OCI-LY7 (cell line): ENCODE results near the gene ELL2. TPM values are rescaled to one million over a fixed set of nuclear protein-coding genes. Genes with fewer than 3 reads are reported as not detected.

Experiments
- BruUV-seq: library from RNA; stranded (reverse); fragments of 400-500 nt; replicated peaks from 2 replicates; lab custom pipeline; 2021; lab: Mats Ljungman, UMichigan
- CTCF ChIA-PET: fragments of 300-600 bp; sonication (Branson Sonifier 250); formaldehyde crosslinking; loops from one replicate; lab custom pipeline; 2022; ENCODE audit warnings: antibody characterized with exemption; ENCODE audit not compliant: unreplicated experiment; lab: Charles Lee
- POLR2A ChIA-PET: fragments of 300-600 bp; sonication (Branson Sonifier 250); formaldehyde crosslinking; loops from one replicate; lab custom pipeline; 2022; ENCODE audit warnings: antibody characterized with exemption; lab: Charles Lee
- DNase-seq: peaks from one replicate; pipeline ENCODE4 v3.0.0-alpha.2; 2015; ENCODE audit warnings: low spot score
- H2AFZ ChIP-seq: fragments of 200-600 bp; sonication (generic), shearing (Covaris generic); 2 replicates; pipeline ENCODE4 v1.6.1; 2014; ENCODE audit warnings: mild to moderate bottlenecking, antibody characterized with exemption, low read length, moderate library complexity
- H3K27ac ChIP-seq: fragments of 200-600 bp; sonication (generic); 2 replicates; pipeline ENCODE4 v1.5.1; 2014; ENCODE audit warnings: mixed run types, low read depth, mild to moderate bottlenecking, moderate library complexity, low read length, inconsistent platforms; ENCODE audit not compliant: poor library complexity, severe bottlenecking
- H3K36me3 ChIP-seq: fragments of 200-600 bp; sonication (generic); 2 replicates; pipeline ENCODE4 v1.6.1; 2014; ENCODE audit warnings: mild to moderate bottlenecking, antibody characterized with exemption, low read length, moderate library complexity, mixed read lengths; ENCODE audit not compliant: insufficient read depth
- H3K4me1 ChIP-seq: fragments of 200-600 bp; sonication (generic); 2 replicates; pipeline ENCODE4 v1.5.1; 2014; ENCODE audit warnings: mild to moderate bottlenecking, low read length; ENCODE audit not compliant: insufficient read depth, poor library complexity, severe bottlenecking
- H3K4me2 ChIP-seq: fragments of 200-600 bp; sonication (generic); 2 replicates; pipeline ENCODE4 v1.6.1; 2014; ENCODE audit warnings: mild to moderate bottlenecking, low read length
- H3K4me3 ChIP-seq: fragments of 200-600 bp; sonication (generic); 2 replicates; pipeline ENCODE4 v1.5.1; 2014; ENCODE audit warnings: mild to moderate bottlenecking, low read depth, low read length; ENCODE audit not compliant: poor library complexity, severe bottlenecking
- H3K79me2 ChIP-seq: fragments of 200-600 bp; sonication (generic); 2 replicates; pipeline ENCODE4 v1.6.1; 2016; ENCODE audit warnings: low read depth, mild to moderate bottlenecking, low read length, moderate library complexity, mixed read lengths; ENCODE audit not compliant: insufficient read depth
- H3K9me2 ChIP-seq: fragments of 200-600 bp; sonication (generic); 2 replicates; pipeline ENCODE4 v1.6.1; 2016; ENCODE audit warnings: mild to moderate bottlenecking, low read length, mixed read lengths; ENCODE audit not compliant: insufficient read depth
- H3K9me3 ChIP-seq: fragments of 200-600 bp; sonication (generic); 2 replicates; pipeline ENCODE4 v1.6.1; 2014; ENCODE audit warnings: mild to moderate bottlenecking, mixed run types, low read length, mixed read lengths
- H4K20me1 ChIP-seq: fragments of 200-600 bp; sonication (generic); 2 replicates; pipeline ENCODE4 v1.6.1; 2014; ENCODE audit warnings: mild to moderate bottlenecking, antibody characterized with exemption, low read length, moderate library complexity, mixed read lengths; ENCODE audit not compliant: insufficient read depth
- EZH2phosphoT487 ChIP-seq: fragments of 200-600 bp; sonication (generic); IDR thresholded peaks from 2 replicates; pipeline ENCODE4 v1.6.1; 2018; ENCODE audit warnings: low read depth, borderline replicate concordance, mild to moderate bottlenecking, mixed run types, antibody characterized with exemption, low read length, moderate library complexity, mixed read lengths
- intact Hi-C: fragments of 100-400 bp; cut with micrococcal nuclease; formaldehyde crosslinking; loops from one replicate; pipeline ENCODE4 v1.10.0; 2022; ENCODE audit not compliant: unreplicated experiment
- total RNA-seq, 2 experiments: library from RNA; depleted of rRNA in 1 of 2; stranded (reverse); fragments of >200 nt in 1 of 2; shearing (Covaris generic) in 1 of 2; gene quantifications; 2 replicates each; pipeline ENCODE4 v1.2.3, GENCODE V29; 2014 to 2022
- TF ChIP-seq, protein P1 (sequence below): fragments of 200-600 bp; sonication (generic); conservative IDR thresholded peaks from 2 replicates; pipeline ENCODE4 v1.5.1; 2014; ENCODE audit warnings: mild to moderate bottlenecking, antibody characterized with exemption, low read length, moderate library complexity, mixed read lengths

ELL2 gene
- total RNA-seq, 2 experiments from 2014 or later = 0.98 to 4.7 TPM

DNA sequence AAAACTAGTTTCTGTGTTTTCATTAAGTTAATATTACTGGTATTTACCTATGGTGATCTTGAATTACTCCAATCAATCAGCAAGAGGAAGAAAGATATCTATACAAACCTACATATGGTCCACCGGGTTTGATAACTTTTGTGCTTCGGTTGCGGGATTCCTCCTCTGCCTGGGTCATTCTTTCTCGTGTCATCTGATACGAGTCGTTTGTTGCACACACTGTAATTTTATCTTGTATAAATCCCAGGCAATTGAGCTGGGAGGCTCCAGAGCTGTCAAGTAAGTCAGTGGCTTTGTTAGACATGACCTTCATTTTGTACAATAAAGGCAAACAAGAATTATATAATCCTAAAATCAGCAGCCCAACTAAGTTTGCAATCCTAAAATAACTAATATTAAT lies 48.0 kb downstream of the ELL2 start:
- no peaks in the 10 kb centered on the region for H3K9me2 ChIP-seq
- ChIA-PET CTCF (no interaction called here), POLR2A (interaction anchor here (0.6 kb wide), 1 partner anchor 426 kb away, joined by 3 read pairs; no protein-coding TSS in a partner anchor)
- H3K4me3 ChIP-seq = no peak overlapping the region
- H2AFZ ChIP-seq = no peak overlapping the region
- intact Hi-C loops = no loop called here
- BruUV-seq = no TSS peak
- no peak for DNase-seq
- H3K36me3 ChIP-seq = no peaks in the 10 kb centered on the region
- no peaks in the 10 kb centered on the region for H3K79me2 ChIP-seq
- no peak overlapping the region for H3K4me2 ChIP-seq
- H3K4me1 ChIP-seq = no peaks in the 10 kb centered on the region
- no peaks in the 10 kb centered on the region for H4K20me1 ChIP-seq
- H3K9me3 ChIP-seq = no peaks in the 10 kb centered on the region
- no peak overlapping the region for H3K27ac ChIP-seq
- TF ChIP-seq EZH2phosphoT487 = no peak
- TF ChIP-seq, protein P1, sequence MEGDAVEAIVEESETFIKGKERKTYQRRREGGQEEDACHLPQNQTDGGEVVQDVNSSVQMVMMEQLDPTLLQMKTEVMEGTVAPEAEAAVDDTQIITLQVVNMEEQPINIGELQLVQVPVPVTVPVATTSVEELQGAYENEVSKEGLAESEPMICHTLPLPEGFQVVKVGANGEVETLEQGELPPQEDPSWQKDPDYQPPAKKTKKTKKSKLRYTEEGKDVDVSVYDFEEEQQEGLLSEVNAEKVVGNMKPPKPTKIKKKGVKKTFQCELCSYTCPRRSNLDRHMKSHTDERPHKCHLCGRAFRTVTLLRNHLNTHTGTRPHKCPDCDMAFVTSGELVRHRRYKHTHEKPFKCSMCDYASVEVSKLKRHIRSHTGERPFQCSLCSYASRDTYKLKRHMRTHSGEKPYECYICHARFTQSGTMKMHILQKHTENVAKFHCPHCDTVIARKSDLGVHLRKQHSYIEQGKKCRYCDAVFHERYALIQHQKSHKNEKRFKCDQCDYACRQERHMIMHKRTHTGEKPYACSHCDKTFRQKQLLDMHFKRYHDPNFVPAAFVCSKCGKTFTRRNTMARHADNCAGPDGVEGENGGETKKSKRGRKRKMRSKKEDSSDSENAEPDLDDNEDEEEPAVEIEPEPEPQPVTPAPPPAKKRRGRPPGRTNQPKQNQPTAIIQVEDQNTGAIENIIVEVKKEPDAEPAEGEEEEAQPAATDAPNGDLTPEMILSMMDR = no peak

DNA sequence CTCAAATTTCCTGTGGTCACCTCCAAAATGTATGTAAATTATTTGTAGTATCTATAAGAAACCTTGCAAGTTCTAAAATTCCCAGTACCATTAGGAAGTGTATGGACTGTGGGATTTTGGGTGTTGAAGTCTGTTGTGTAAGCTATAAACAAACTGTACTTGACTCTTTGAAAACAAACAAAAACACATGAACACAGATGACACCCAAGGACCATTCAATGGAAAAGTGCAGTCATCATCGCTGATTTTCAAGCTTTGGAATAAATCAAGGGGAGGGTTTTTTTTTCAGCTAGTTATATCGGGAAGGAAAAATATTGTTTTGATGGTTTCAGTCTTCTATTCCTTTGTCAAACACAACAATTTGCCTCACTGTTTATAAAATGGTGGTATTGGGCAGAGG lies 49.6 kb downstream of the ELL2 start:
- Histone ChIP-seq H3K9me3 (no peaks in the 10 kb centered on the region), H3K36me3 (no peaks in the 10 kb centered on the region), H2AFZ (no peak overlapping the region), H3K4me3 (no peak overlapping the region), H3K79me2 (no peaks in the 10 kb centered on the region), H3K4me2 (no peak overlapping the region), H3K27ac (no peak overlapping the region), H3K9me2 (no peaks in the 10 kb centered on the region), H3K4me1 (no peaks in the 10 kb centered on the region), H4K20me1 (no peaks in the 10 kb centered on the region)
- TF ChIP-seq, protein P1 = no peak
- TF ChIP-seq EZH2phosphoT487 = no peak
- ChIA-PET POLR2A (interaction anchor here (0.7 kb wide), 1 partner anchor 373 kb away, joined by 3 read pairs; no protein-coding TSS in a partner anchor), CTCF (no interaction called here)
- BruUV-seq = no TSS peak
- intact Hi-C loops = no loop called here
- DNase-seq = no peak

DNA sequence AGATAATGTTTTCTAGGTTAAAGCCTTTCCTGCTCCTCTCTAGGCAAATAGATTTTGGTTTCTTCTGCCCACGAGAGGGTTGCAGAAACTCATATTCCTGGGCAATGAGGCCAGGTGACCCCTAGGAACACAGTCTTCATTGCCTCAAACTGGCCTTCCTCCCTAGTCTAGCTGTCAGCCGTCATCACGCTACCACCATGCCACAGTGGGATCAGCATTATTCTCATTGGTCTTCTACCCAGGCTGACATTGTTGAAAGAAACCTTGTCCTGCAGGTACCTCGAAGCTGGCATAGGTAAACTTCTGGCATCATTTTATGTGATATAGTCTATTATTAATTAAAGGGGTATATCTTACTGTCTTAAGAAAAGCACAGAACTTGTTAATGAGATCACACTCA lies 51.1 kb downstream of the ELL2 start:
- ChIA-PET CTCF (no interaction called here), POLR2A (no interaction called here)
- Histone ChIP-seq H3K9me3 (no peaks in the 10 kb centered on the region), H3K36me3 (no peaks in the 10 kb centered on the region), H3K9me2 (no peaks in the 10 kb centered on the region), H3K4me1 (no peaks in the 10 kb centered on the region), H3K79me2 (no peaks in the 10 kb centered on the region), H3K27ac (no peak overlapping the region), H3K4me2 (no peak overlapping the region), H4K20me1 (no peaks in the 10 kb centered on the region), H2AFZ (no peak overlapping the region), H3K4me3 (no peak overlapping the region)
- no TSS peak for BruUV-seq
- no peak for DNase-seq
- TF ChIP-seq, protein P1 = no peak
- TF ChIP-seq EZH2phosphoT487 = no peak
- intact Hi-C loops = no loop called here
